Thyroid gland (tissue), 4 donors: Measurements from ENCODE around the gene IFI16.

ENCODE experiments used
- CTCF ChIP-seq, 6 experiments: fragments of 200-600 bp in 3 of 6; fragments of 450-650 bp in 3 of 6; sonication (generic) in 3 of 6; IDR thresholded peaks; one replicate each; pipeline ENCODE4 v1.5.1; 2016 to 2019; ENCODE audit warnings: antibody characterized with exemption in 6 of 6, mild to moderate bottlenecking in 2 of 6, inconsistent platforms in 1 of 6, moderate library complexity in 1 of 6
- POLR2A ChIP-seq, 2 donors: fragments of 450-650 bp; IDR thresholded peaks; one replicate each; pipeline ENCODE4 v1.6.1; 2017; ENCODE audit warnings: antibody characterized with exemption in 2 of 2, mild to moderate bottlenecking in 2 of 2, moderate library complexity in 1 of 2

- TF ChIP-seq CTCF (IDR thresholded peaks at IDR 0.05) = no peak
- TF ChIP-seq POLR2A (IDR thresholded peaks at IDR 0.05) = no peak
These were observed 20.6 kb downstream of the IFI16 start for GRCh38 chr1:159030311-159030710.
